ENCODE measurements around the gene DCAF5. TPM values are rescaled to one million over a fixed set of nuclear protein-coding genes. Genes with fewer than 3 reads are reported as not detected.
A peak's percentile ranks its signal among the peaks of the same experiment; 100 is the strongest.
"Not testable (repeated sequence)": the region's sequence is repeated elsewhere in the genome, so short reads cannot be mapped to it uniquely, and the experiment has no call there.

The DCAF5 gene
- total RNA-seq, 1 donor, result 38.7 TPM

DNA sequence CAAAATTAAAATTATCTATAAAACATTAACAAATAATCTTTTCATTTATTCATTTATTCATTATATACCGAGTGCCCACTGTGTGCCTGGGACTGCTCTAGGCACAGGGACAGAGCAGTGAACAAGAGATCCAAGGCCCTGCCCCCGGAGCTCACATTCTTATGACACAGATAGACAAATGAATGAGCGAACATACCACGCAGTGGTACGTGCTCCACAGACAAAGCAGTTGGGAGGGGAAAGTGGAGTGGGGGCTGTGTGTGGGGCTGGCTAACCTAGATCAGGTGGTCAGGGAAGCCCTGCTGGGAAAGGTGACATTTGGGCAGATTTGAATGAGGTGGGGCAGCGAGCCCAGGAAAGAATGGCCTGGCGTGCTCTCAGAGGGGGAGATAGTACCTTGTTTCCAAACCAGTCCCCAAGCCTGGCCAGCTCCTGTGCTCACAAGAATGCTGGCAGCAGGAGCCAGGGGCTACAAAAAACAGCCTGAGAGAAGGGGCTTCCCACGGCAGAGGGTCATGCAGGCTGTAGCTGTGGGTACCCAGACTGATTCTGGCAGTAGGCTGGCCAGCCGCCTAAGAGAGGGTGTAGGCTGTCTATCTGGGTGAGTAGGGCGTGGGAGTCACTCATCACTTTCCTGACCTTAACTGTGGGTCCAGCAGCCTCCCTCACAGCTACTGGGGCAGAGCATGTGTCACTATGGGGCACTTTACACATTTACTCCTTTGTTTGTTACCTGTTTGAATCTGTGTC is 116.0 kb downstream of the DCAF5 start:
- H3K27ac ChIP-seq (ENCODE audit: low read depth, low read length), result peak overlapping the region; percentile 91
- no peak overlapping the region for H3K4me3 ChIP-seq (ENCODE audit: insufficient read depth, low read length)

DNA sequence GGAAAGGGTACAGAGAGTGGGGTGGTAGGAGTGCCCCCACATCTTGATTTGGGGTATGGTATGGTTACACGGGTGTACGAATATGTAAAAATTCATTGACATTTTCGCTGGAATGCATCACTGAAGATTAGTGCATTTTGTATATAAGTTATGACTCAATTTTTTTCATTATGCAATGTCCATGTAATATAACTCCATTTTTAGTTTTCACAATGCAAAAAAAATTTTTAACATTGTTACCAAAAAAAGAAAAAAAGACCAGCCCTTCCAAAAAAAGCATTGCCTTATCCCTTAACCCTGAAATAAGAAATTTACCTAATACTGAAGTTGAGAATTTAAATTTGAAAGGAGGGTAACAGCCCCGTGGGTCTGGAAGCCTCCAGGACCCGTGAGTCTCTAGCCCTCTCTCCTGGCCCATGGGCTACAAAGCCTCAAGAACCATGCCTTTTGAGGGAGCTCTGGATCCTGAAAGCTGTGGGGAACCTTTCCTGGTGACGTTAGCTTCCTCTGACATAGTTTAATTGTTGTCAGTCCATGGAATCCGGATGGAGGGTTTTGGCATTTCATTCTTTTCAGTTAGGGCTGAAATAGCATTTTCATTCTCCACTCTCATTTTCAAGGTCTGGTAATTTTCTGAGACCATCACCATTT is 118.2 kb downstream of the DCAF5 start:
- TF ChIP-seq, protein P1, sequence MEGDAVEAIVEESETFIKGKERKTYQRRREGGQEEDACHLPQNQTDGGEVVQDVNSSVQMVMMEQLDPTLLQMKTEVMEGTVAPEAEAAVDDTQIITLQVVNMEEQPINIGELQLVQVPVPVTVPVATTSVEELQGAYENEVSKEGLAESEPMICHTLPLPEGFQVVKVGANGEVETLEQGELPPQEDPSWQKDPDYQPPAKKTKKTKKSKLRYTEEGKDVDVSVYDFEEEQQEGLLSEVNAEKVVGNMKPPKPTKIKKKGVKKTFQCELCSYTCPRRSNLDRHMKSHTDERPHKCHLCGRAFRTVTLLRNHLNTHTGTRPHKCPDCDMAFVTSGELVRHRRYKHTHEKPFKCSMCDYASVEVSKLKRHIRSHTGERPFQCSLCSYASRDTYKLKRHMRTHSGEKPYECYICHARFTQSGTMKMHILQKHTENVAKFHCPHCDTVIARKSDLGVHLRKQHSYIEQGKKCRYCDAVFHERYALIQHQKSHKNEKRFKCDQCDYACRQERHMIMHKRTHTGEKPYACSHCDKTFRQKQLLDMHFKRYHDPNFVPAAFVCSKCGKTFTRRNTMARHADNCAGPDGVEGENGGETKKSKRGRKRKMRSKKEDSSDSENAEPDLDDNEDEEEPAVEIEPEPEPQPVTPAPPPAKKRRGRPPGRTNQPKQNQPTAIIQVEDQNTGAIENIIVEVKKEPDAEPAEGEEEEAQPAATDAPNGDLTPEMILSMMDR (IDR thresholded peaks at IDR 0.05; ENCODE audit: extremely low read depth, low read depth, low read length), result peak; percentile 43
- H3K27me3 ChIP-seq (ENCODE audit: insufficient read depth, low read length), result no peaks in the 10 kb centered on the region
- peak overlapping the region; percentile 85 for H3K27ac ChIP-seq (ENCODE audit: low read depth, low read length)
- peaks cover 2% of the 10 kb centered on the region for H4K20me1 ChIP-seq (ENCODE audit: insufficient read depth, low read length)
- H2AFZ ChIP-seq (ENCODE audit: low read length), result peak overlapping the region; percentile 52
- H3K4me1 ChIP-seq (ENCODE audit: insufficient read depth, low read length), result peaks cover 51% of the 10 kb centered on the region
- no peaks in the 10 kb centered on the region for H3K79me2 ChIP-seq (ENCODE audit: insufficient read depth, low read length)
- H3K4me3 ChIP-seq (ENCODE audit: insufficient read depth, low read length), result no peak overlapping the region
- H3K9me3 ChIP-seq (ENCODE audit: low read depth, low read length), result no peaks in the 10 kb centered on the region
- peak overlapping the region; percentile 49 for H3K4me2 ChIP-seq (ENCODE audit: insufficient read depth, low read length)
- no peak for DNase-seq (ENCODE audit: insufficient read length, low spot score, missing footprints)
- H3K36me3 ChIP-seq (ENCODE audit: insufficient read depth, low read length), result no peaks in the 10 kb centered on the region

More for the DNA sequence above, 116.0 kb downstream of the DCAF5 start:
- H4K20me1 ChIP-seq (ENCODE audit: insufficient read depth, low read length), result peaks cover 2% of the 10 kb centered on the region
- H2AFZ ChIP-seq (ENCODE audit: low read length), result no peak overlapping the region
- TF ChIP-seq, protein P1 (IDR thresholded peaks at IDR 0.05; ENCODE audit: extremely low read depth, low read depth, low read length), result no peak
- H3K36me3 ChIP-seq (ENCODE audit: insufficient read depth, low read length), result no peaks in the 10 kb centered on the region
- no peak overlapping the region for H3K4me2 ChIP-seq (ENCODE audit: insufficient read depth, low read length)
- no peaks in the 10 kb centered on the region for H3K79me2 ChIP-seq (ENCODE audit: insufficient read depth, low read length)
- H3K27me3 ChIP-seq (ENCODE audit: insufficient read depth, low read length), result no peaks in the 10 kb centered on the region
- H3K9me3 ChIP-seq (ENCODE audit: low read depth, low read length), result no peaks in the 10 kb centered on the region
- DNase-seq (ENCODE audit: insufficient read length, low spot score, missing footprints), result no peak
- H3K4me1 ChIP-seq (ENCODE audit: insufficient read depth, low read length), result peaks cover 51% of the 10 kb centered on the region

DNA sequence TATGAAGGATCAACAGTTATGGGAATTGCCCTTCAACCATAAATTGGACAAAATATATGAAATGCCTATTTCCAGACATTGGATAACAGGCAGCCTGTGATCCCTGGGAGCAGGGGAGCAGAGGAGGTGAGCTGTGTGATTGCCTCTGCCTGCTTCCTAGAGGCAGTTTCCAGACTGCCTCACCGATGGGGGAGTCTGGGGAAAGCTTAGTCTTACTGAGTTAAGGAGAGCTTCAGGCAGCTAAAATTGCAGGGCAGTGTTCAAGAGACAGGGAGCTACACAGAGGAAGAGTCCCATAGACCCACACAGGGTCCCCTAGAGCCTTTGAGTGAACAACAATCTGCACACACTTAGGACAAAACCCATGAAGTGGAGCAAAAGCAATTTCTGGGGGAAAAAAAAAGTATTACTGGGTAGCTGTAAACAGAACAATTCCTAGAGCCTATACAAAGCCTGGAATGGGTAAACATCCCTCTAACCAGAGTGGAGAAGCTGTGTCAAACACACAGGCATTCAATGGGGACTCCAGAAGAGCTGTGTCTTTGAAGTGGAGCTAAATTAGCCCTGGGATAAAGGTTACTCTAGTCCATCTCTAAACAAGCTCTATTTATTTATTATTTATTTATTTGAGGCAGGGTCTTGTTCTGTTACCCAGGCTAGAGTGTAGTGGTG is 125.5 kb downstream of the DCAF5 start:
- no peaks in the 10 kb centered on the region for H3K27me3 ChIP-seq (ENCODE audit: insufficient read depth, low read length)
- H3K4me1 ChIP-seq (ENCODE audit: insufficient read depth, low read length), result no peaks in the 10 kb centered on the region
- DNase-seq (ENCODE audit: insufficient read length, low spot score, missing footprints), result no peak
- no peak overlapping the region for H3K4me2 ChIP-seq (ENCODE audit: insufficient read depth, low read length)
- TF ChIP-seq, protein P1 (IDR thresholded peaks at IDR 0.05; ENCODE audit: extremely low read depth, low read depth, low read length), result no peak
- H3K27ac ChIP-seq (ENCODE audit: low read depth, low read length), result no peak overlapping the region
- H3K36me3 ChIP-seq (ENCODE audit: insufficient read depth, low read length), result no peaks in the 10 kb centered on the region
- H2AFZ ChIP-seq (ENCODE audit: low read length), result no peak overlapping the region
- H4K20me1 ChIP-seq (ENCODE audit: insufficient read depth, low read length), result no peaks in the 10 kb centered on the region
- H3K4me3 ChIP-seq (ENCODE audit: insufficient read depth, low read length), result no peak overlapping the region
- no peaks in the 10 kb centered on the region for H3K79me2 ChIP-seq (ENCODE audit: insufficient read depth, low read length)
- no peaks in the 10 kb centered on the region for H3K9me3 ChIP-seq (ENCODE audit: low read depth, low read length)

DNA sequence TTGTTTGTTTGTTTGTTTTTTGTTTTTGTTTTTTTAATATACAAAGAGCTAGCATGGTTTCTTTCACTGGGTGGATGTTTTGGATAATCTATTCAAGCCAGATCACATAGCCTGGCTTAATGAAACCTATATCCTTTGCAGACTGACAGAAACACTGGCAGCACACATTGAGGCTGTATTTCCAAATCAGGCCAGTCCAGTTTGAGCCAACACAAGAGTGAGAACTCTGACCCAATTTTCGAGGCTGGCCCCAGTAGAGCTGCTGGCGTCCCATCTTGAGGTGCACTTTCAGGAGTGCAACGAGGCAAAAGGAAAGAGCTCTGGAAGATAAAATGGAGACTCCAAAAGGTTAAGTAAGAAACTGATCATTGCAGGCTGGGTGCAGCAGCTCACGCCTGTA is 129.9 kb downstream of the DCAF5 start:
- H3K36me3 ChIP-seq (ENCODE audit: insufficient read depth, low read length), result no peaks in the 10 kb centered on the region
- peak; percentile 62 for DNase-seq (ENCODE audit: insufficient read length, low spot score, missing footprints)
- TF ChIP-seq, protein P1 (IDR thresholded peaks at IDR 0.05; ENCODE audit: extremely low read depth, low read depth, low read length), result no peak

DNA sequence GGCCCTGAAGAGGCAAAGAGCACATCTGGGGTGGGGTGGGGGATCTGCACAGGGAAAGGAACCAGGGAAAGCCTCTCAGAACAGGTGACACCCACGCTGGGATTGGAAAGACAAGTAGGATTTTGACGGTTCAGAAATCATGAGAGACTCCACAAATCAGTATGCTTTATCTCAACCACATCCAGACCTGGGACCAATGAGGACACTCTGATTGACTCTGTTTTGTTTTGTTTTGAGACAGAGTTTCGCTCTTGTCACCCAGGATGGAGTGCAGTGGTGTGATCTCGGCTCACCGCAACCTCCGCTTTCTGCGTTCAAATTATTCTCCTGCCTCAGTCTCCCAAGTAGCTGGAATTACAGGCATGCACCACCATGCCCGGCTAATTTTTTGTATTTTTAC is 130.8 kb downstream of the DCAF5 start:
- DNase-seq (ENCODE audit: insufficient read length, low spot score, missing footprints); H3K27ac ChIP-seq (ENCODE audit: low read depth, low read length); H3K36me3 ChIP-seq (ENCODE audit: insufficient read depth, low read length); H3K4me1 ChIP-seq (ENCODE audit: insufficient read depth, low read length); H3K9me3 ChIP-seq (ENCODE audit: low read depth, low read length); H2AFZ ChIP-seq (ENCODE audit: low read length); H4K20me1 ChIP-seq (ENCODE audit: insufficient read depth, low read length); H3K4me3 ChIP-seq (ENCODE audit: insufficient read depth, low read length); H3K27me3 ChIP-seq (ENCODE audit: insufficient read depth, low read length); H3K4me2 ChIP-seq (ENCODE audit: insufficient read depth, low read length); H3K79me2 ChIP-seq (ENCODE audit: insufficient read depth, low read length): not testable (repeated sequence)

More for the DNA sequence above, 129.9 kb downstream of the DCAF5 start:
- Histone ChIP-seq H3K4me3 (ENCODE audit: insufficient read depth, low read length) (no peak overlapping the region), H3K4me1 (ENCODE audit: insufficient read depth, low read length) (no peaks in the 10 kb centered on the region), H3K27me3 (ENCODE audit: insufficient read depth, low read length) (no peaks in the 10 kb centered on the region), H3K4me2 (ENCODE audit: insufficient read depth, low read length) (no peak overlapping the region), H2AFZ (ENCODE audit: low read length) (no peak overlapping the region), H3K27ac (ENCODE audit: low read depth, low read length) (no peak overlapping the region), H3K9me3 (ENCODE audit: low read depth, low read length) (no peaks in the 10 kb centered on the region), H3K79me2 (ENCODE audit: insufficient read depth, low read length) (no peaks in the 10 kb centered on the region), H4K20me1 (ENCODE audit: insufficient read depth, low read length) (no peaks in the 10 kb centered on the region)
